DMS153 (cell line): ENCODE data around the gene CTSK.
"Not testable (repeated sequence)": the region's sequence is repeated elsewhere in the genome, so short reads cannot be mapped to it uniquely, and the experiment has no call there.

Experiments used
- DNase-seq: peaks from one replicate; lab custom pipeline; 2025; lab: John Stamatoyannopoulos, UW

The CTSK gene

GRCh38 chr1:150805899-150806298, 2.2 kb downstream of the CTSK start:
- DNase-seq = no peak

DNA sequence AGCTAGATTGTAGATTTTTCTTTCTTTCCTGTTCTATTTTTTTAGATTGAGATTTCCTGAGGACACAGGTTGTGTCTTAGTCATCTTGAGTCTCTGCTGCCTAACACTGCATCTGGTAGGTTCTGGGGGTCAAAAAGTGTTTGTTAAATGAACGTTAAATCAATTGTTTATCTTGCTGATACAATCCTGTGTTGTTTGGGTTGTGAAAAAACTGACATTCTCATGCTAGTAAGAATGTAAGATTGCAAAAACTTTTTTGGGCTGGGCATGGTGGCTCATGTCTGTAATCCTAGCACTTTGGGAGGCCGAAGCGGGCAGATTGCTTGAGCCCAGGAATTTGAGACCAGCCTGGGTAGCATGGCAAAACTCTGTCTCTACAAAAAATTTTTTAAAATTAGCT, 3.4 kb downstream of the CTSK start:
- no peak for DNase-seq

DNA sequence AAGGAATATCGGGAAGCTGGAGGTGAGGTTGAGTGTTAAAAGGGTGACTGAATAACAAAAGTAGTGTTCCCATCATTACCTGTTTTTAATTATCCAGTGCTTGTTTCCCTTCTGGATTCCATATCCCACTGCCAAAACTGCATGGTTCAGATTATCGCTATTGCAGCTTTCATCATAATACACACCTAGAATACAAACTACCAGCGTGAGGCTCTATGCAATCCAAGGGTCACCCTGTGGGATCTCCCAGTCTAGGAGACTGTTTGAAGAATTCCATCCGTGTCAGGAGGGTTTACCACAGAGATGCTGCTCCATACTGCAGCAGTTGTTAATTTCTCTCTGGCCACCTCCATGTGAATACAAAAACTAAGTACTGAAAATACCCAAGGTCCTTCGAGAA, 9.0 kb downstream of the CTSK start:
- DNase-seq = no peak

GRCh38 chr1:150798525-150798924, 9.5 kb downstream of the CTSK start:
- peak; percentile 73 for DNase-seq

GRCh38 chr1:150796374-150796773, 11.7 kb downstream of the CTSK start:
- no peak for DNase-seq

DNA sequence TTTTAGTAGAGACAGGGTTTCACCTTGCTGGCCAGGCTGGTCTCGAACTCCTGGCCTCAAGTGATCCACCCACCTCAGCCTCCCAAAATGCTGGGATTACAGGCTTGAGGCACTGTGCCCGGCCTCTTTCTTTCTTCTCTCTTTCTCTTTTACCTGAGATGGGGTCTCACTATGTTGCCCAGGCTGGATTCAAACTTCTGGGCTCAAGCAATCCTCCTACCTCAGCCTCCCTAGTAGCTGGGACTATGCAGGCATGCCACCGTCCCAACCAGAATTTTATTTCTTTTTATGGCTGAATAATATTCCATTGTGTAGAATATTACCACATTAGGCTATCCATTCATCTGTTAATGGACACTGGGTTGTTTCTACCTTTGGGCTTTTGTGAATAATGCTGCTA, 14.3 kb downstream of the CTSK start:
- not testable (repeated sequence) for DNase-seq

DNA sequence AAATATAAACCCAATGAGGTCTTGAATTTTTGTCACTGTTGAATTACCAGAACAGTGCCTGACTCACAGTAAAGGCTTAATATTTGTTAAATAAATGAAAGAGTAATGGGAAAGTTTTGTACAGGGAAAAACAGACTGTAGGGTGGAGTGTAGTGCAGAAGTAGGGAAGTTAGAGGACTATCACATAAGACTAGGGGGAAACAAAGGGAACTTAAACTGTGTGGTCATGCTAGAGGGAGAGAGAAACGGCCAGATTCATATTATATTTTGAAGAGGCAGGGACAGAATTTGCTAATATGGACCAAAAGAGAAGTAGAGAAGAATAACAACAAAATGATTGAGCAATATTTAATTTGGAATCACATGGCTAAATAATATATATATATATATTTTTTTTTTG, 14.8 kb downstream of the CTSK start:
- DNase-seq = no peak

GRCh38 chr1:150791585-150791984, 16.5 kb downstream of the CTSK start:
- DNase-seq = no peak

DNA sequence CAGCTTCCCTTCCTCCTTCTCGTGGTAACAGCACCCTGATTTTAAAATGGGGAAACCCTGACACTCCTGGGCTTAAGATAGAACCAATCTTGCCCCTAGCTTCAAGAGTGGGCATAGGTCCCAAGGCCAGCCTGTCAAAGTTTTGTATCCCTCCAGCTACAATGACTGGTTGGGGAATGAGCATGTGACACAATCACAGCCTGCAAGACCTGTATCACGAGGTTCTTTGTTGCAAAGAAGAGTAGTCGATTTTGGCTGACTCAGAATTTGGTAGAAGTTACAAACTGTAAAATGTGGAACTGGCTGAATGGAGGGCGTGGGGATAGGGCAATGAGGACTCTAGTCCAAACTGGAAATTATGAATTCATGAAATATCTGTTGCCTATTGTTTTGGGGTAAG, 18.7 kb downstream of the CTSK start:
- DNase-seq = no peak

GRCh38 chr1:150788946-150789345, 19.1 kb downstream of the CTSK start:
- DNase-seq = no peak

DNA sequence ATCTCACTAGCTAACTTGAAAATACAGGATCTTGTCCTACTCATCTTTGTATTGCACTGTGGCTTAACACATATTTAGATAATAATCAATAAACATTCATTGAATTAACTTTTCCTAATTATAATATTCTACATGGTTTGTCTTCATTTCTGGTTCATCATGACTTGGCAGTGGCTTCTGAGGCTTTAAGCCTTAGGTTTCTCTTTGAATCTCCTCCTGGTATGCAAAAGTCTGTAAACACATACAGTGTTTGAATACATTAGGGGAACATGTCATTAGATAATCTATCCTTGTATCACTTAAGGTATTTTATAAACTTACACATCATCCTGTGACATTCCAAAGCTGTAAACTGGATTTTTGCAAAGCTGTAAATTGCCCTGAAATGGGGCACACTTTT, 20.6 kb downstream of the CTSK start:
- no peak for DNase-seq

GRCh38 chr1:150780510-150780909, 27.6 kb downstream of the CTSK start:
- DNase-seq = no peak

- DNase-seq = peak; percentile 65
Measured at GRCh38 chr1:150778409-150778808, 29.7 kb downstream of the CTSK start.

DNA sequence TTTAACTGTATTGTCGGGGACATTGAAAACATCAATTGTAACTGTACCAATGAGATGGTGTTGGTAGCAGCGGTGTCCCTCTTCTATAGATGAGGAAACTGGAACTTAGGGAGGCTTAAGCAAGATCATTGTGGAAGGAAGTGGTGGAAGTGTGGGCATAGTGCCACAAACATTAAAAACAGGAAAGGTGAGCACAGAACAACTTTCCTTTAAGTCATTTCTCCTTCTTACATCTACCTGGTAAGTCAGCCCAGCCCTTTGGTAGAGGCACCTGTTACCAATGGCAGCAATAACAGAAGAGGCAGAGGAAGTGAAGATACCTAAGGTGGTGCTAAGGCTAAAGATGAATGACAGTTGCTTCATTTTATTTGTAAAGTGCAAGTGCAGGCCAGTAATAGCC, 30.5 kb downstream of the CTSK start:
- DNase-seq = no peak

- DNase-seq = not testable (repeated sequence)
Measured at GRCh38 chr1:150775931-150776505, 32.0 kb downstream of the CTSK start.

DNA sequence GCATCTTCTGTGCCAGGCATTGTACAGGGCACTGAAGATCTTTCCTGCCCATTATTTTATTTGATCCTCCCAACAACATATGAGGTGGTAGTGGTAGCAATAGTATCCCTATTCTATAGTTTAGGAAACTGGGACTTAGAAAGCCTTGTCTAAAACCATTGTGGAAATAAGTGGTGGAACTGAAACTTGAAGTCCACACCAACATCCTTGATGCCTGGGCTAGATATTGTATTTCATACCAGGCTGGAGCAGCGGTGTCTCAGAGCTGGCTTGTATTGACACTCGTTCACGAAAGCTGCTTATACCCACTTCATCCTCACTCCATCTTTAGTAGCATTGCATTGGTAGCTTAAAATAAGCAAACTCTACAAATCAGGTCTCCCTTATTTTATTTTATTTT, 32.8 kb downstream of the CTSK start:
- no peak for DNase-seq

GRCh38 chr1:150772326-150772725, 35.7 kb downstream of the CTSK start:
- no peak for DNase-seq

DNA sequence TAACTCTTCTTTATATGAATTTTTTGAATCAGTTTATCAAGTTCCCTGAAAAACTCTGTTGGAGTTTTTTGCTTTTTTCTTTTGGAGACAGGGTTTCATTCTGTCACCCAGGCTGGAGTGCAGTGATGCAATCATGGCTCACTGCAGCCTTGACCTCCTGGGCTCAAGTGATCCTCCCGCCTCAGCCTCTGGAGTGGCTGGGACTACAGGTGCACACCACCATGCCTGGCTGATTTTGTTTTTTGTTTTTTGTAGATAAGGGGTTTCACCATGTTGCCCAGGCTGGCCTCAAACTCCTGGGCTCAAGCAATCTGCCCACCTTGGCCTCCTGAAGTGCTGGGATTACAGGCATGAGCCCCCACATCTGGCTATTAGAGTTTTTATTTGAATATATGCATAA, 40.4 kb downstream of the CTSK start:
- not testable (repeated sequence) for DNase-seq

DNA sequence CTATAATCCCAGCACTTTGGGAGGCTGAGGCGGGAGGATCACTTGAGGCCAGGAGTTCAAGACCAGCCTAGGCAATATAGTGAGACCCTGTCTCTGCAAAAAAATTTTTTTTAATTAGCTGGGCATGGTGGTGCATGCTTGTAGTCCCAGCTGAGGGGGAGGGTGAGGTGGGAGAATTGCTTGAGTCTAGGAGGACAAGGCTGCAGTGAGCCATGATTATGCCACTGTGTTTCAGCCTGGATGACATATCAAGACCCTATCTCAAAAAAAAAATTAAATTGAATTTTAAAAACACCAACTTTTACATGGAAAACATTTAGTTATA, 42.1 kb downstream of the CTSK start:
- DNase-seq = not testable (repeated sequence)

DNA sequence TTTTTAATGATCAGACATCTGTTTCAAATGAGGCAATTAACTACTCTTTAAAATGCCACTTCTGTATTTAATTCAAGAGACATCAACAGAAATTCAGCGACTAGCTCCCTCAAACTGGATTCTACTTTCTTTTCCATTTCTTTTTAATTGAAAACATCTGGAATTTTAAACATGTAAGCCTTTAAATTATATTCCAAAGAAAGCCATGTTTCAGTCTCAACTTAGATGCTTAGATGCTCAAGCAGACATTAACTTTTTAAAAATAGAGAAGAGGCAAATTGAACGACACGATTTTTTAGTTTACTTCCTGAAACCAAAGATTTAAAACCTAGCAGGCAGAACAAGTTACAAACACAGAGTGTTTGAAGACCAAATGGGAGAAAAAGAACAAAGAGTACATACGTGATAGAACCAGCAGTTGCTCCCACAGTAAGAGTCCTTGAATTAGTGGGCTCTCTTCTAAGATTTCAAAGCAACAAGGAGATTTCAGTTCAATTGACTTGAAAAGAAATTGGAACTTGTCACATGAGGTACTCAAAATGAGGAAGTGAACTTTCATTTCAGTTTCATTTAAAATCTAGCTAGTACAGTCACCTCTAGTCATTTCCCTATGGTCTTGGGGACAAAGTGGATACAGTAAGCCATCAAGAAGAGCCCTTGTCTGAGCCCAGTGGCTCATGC, 42.6 kb downstream of the CTSK start, which contains the start of gene CTSS:
TSS of gene CTSS (minus strand) at position 483 of the 681 bp plus-strand sequence. CDS start 1,015 bp downstream, outside the sequence.
- peak; percentile 54 for DNase-seq

- peak; percentile 39 for DNase-seq
Measured at GRCh38 chr1:150764617-150765101, 43.4 kb downstream of the CTSK start.

DNA sequence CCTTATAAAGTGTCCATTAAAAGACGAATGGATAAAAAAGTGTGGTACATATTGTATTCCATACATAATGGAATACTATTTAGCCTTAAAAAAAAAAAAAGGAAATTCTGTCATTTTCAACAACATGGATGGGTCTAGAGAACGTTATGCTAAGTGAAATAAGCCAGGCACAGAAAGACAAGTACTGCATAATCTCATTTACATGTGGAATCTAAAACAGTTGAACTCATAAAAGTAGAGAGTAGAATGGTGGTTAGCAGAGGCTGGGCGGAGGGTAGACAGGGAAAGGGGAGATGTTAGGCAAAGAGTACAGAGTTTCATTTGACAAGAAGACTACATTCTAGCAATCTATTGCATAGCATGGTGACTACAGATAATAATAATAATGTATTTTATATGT, 45.0 kb downstream of the CTSK start:
- no peak for DNase-seq

- no peak for DNase-seq
Measured at GRCh38 chr1:150762552-150762951, 45.5 kb downstream of the CTSK start.

GRCh38 chr1:150761801-150762200, 46.3 kb downstream of the CTSK start:
- no peak for DNase-seq
